Brain pericyte (primary cell): ENCODE results near the gene TAC3.
"Not testable (repeated sequence)": the region's sequence is repeated elsewhere in the genome, so short reads cannot be mapped to it uniquely, and the experiment has no call there.

Source experiments
- DNase-seq: peaks from one replicate; pipeline ENCODE4 v3.0.0-alpha.2; 2012; ENCODE audit warnings: low read depth, low spot score

Gene TAC3

GRCh38 chr12:57037264-57037663 is 20.9 kb upstream of the TAC3 start:
- DNase-seq = no peak

- no peak for DNase-seq
Measured at GRCh38 chr12:57033431-57033830, 17.1 kb upstream of the TAC3 start.

- no peak for DNase-seq
Measured at GRCh38 chr12:57031789-57032188, 15.5 kb upstream of the TAC3 start.

GRCh38 chr12:57031138-57031725 is 14.9 kb upstream of the TAC3 start:
- DNase-seq = no peak

- DNase-seq = no peak
Measured at GRCh38 chr12:57029457-57029856, 13.1 kb upstream of the TAC3 start.

GRCh38 chr12:57027805-57028153 is 11.4 kb upstream of the TAC3 start:
- no peak for DNase-seq

GRCh38 chr12:57027011-57027804 is 10.9 kb upstream of the TAC3 start:
- DNase-seq = no peak

GRCh38 chr12:57025196-57025595 is 8.9 kb upstream of the TAC3 start:
- DNase-seq = no peak

GRCh38 chr12:57022324-57022723 is 6.0 kb upstream of the TAC3 start:
- DNase-seq = not testable (repeated sequence)

- DNase-seq = no peak
Measured at GRCh38 chr12:57019983-57020719, 3.8 kb upstream of the TAC3 start.

- DNase-seq = no peak
Measured at GRCh38 chr12:57018906-57019305, 2.6 kb upstream of the TAC3 start.

- DNase-seq = not testable (repeated sequence)
Measured at GRCh38 chr12:57018353-57018752, 2.0 kb upstream of the TAC3 start.

- DNase-seq = no peak
Measured at GRCh38 chr12:57012600-57013465, 3.5 kb downstream of the TAC3 start.

GRCh38 chr12:57011438-57012424 is 4.6 kb downstream of the TAC3 start:
- no peak for DNase-seq

GRCh38 chr12:57010627-57011247 is 5.6 kb downstream of the TAC3 start:
- DNase-seq = no peak

GRCh38 chr12:57009949-57010626 is 6.2 kb downstream of the TAC3 start:
- no peak for DNase-seq

- DNase-seq = no peak
Measured at GRCh38 chr12:57008178-57008577, 8.2 kb downstream of the TAC3 start.

- DNase-seq = no peak
Measured at GRCh38 chr12:57006809-57007475, 9.4 kb downstream of the TAC3 start.
